T-helper 1 cell treated with Interleukin-12 subunit alpha and Interleukin-12 subunit beta and Interleukin-4 antibody, amounts not matched to agents 30 μg/mL and 1 μg/mL, for 36 hours (primary cell): Measurements from ENCODE around the gene ADAMTS17.

Experiments
- H3K27ac Mint-ChIP-seq: one replicate; pipeline ENCODE4 v1.8.0; 2021; ENCODE audit warnings: mild to moderate bottlenecking, mixed read lengths
- H3K27me3 Mint-ChIP-seq: one replicate; pipeline ENCODE4 v1.8.0; 2021; ENCODE audit warnings: low read depth, mixed read lengths
- H3K36me3 Mint-ChIP-seq: one replicate; pipeline ENCODE4 v1.8.0; 2021; ENCODE audit warnings: low read depth, mixed read lengths
- H3K4me1 Mint-ChIP-seq: one replicate; pipeline ENCODE4 v1.8.0; 2021; ENCODE audit warnings: low read depth, mixed read lengths
- H3K4me3 Mint-ChIP-seq: one replicate; pipeline ENCODE4 v1.8.0; 2021; ENCODE audit warnings: mild to moderate bottlenecking, moderate library complexity, mixed read lengths
- H3K9me3 Mint-ChIP-seq: one replicate; pipeline ENCODE4 v1.8.0; 2021; ENCODE audit warnings: mixed read lengths

The ADAMTS17 gene

DNA sequence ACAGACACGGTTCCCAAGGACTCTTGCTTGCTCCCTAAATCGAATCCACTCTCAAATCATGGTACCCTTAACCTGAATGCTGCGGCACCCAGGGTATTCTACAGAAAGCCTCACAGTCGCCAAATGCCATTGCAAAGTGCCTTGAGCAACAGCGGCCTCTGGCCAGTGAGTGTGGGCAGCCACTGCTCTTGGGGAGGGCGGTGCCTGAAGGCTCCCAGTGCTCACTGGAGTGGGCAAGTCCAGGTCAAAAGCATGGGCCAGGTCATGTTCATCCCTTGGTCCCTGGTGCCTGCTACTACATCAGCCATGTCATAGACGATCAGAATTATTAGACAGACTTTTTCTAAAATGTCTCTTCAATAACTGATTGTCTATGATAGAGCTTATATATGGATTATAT, 82.5 kb downstream of the ADAMTS17 start:
- Mint-ChIP-seq H3K4me3 (no peak overlapping the region), H3K27ac (no peak overlapping the region), H3K27me3 (no peaks in the 10 kb centered on the region), H3K36me3 (no peaks in the 10 kb centered on the region), H3K4me1 (no peaks in the 10 kb centered on the region), H3K9me3 (peaks cover 8% of the 10 kb centered on the region)

DNA sequence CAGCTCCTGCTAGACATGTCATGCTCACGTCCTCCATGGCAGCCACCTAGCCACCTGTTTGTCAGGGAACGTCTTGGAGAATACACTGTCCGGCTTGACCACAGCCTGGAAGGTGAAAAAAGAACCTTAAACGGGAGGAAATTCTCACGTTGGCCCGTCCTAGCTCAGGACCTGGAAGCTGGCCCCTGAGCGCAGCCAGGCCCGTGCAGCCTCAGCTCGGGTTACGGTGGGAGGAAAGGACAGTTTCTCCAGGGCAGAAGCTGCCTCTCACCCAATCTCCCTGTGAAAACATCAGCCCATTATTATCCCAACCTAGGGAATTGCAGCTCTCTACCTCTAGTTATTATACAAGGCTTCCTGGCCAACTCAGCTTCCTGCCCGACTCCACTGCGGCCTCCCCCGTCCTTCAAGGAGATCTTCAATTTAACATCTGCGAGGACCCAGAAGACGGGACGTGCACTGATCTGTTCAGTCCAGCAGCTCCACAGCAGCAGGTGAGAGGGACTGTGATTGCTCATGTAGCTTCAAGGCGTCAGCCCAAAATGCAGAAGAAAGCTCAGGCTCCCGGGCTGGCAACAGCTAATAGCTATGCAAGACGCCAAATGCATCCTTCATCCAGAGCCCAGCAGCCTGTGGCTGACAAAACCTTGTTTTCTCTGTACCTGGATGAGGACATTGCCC, 84.7 kb downstream of the ADAMTS17 start:
- Mint-ChIP-seq H3K4me3 (no peak overlapping the region), H3K36me3 (no peaks in the 10 kb centered on the region), H3K4me1 (no peaks in the 10 kb centered on the region), H3K27ac (no peak overlapping the region), H3K27me3 (no peaks in the 10 kb centered on the region), H3K9me3 (peaks cover 8% of the 10 kb centered on the region)

DNA sequence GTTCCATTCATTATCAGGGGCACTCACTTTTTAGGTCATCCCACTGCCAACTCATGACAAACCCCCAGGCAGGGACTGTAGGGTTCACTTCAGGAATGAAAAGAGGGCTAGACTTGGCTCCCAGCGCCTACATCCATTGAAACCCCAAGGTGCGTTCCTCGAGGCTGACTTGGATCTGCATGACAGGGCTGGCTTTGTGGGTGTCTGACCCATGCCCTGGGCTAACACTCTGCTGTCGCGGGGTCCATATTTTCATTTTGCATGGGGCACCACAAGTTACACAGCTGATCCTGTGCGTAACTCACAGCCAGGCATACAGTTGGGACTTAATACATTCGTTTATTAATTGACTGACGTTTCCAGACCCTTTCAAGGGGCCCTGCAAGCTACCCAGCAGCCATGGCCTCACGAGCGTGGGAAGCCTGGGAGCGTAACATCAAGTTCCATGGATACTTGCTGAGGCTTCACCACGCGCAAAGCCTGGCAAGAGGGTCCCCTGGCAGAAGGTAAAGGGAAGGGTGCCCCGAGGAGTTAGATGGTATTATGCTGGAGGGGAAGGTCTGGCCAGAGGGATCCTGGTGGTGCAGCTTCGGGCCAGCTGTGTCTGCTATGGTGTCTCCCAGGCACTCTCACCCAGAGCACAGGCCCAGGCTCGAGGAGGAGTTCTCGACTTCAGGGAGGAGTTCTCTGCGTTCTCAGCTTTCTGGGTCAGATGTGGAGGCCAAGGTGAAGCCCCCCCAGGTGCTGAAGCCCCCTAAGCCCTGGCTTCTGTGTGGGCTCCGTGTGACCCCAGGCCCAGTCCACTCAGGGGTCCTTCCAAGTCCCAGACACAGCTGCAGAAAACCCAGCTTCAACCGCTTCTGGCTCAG, 85.4 kb downstream of the ADAMTS17 start:
- Mint-ChIP-seq H3K36me3 (no peaks in the 10 kb centered on the region), H3K4me3 (no peak overlapping the region), H3K9me3 (peaks cover 8% of the 10 kb centered on the region), H3K27me3 (no peaks in the 10 kb centered on the region), H3K27ac (no peak overlapping the region), H3K4me1 (no peaks in the 10 kb centered on the region)

DNA sequence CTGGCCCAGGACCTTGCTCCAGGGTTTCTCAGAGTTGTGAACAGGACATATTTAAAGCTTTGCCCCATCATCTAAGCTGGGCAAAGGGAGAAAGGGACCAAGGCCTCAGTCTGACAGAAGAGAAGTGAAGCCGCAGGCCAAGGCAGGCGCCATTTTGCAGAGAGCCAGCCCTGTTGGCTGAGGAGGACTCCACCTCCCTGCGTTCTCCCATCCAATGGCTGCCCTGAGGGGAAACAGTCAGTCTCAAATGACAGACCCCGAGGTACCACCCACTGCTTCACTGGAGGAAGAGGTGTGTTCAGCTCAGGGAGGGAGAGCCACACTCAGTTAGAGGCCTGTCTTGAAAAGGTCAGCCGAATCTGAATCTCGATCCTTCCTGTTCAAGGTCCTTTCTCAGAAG, 86.1 kb downstream of the ADAMTS17 start:
- no peaks in the 10 kb centered on the region for H3K36me3 Mint-ChIP-seq
- no peak overlapping the region for H3K27ac Mint-ChIP-seq
- H3K4me3 Mint-ChIP-seq, result no peak overlapping the region
- H3K9me3 Mint-ChIP-seq, result peaks cover 8% of the 10 kb centered on the region
- no peaks in the 10 kb centered on the region for H3K4me1 Mint-ChIP-seq
- H3K27me3 Mint-ChIP-seq, result no peaks in the 10 kb centered on the region

DNA sequence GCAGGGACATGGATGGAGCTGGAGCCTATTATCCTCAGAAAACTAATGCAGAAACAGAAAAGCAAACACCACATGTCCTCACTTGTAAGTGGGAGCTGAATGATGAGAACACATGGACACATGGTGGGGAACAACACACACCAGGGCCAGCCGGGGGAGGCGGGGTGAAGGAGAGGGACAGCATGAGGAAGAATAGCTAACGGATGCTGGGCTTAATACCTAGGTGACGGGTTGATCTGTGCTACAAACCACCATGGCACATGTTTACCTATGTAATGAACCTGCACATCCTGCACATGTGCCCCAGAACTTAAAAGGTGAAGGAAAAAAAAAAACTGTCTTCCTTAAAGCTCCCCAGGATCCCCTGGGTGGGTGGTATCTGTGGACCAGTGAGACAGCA, 87.1 kb downstream of the ADAMTS17 start:
- Mint-ChIP-seq H3K9me3 (peaks cover 8% of the 10 kb centered on the region), H3K4me1 (no peaks in the 10 kb centered on the region), H3K4me3 (no peak overlapping the region), H3K27ac (no peak overlapping the region), H3K27me3 (no peaks in the 10 kb centered on the region), H3K36me3 (no peaks in the 10 kb centered on the region)

DNA sequence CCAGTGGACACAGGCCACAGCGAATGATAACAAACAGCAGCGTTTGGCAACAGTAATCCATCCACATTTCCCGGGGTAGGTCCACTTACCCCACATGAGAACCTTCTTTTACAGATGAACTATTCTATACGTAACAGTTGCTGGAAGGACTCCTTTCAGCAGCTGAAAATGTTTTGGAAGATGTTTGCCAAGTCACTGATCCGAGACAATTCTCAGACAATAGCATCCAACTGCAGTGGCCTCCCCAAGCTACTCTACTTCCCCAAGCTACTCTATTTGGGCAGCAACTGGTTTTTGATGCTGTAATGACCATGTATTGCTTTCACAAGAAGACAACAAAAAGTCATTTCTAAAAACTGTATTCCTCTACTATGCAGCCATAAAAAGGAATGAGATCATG, 87.5 kb downstream of the ADAMTS17 start:
- Mint-ChIP-seq H3K4me1 (no peaks in the 10 kb centered on the region), H3K36me3 (no peaks in the 10 kb centered on the region), H3K9me3 (peaks cover 8% of the 10 kb centered on the region), H3K4me3 (no peak overlapping the region), H3K27me3 (no peaks in the 10 kb centered on the region), H3K27ac (no peak overlapping the region)

DNA sequence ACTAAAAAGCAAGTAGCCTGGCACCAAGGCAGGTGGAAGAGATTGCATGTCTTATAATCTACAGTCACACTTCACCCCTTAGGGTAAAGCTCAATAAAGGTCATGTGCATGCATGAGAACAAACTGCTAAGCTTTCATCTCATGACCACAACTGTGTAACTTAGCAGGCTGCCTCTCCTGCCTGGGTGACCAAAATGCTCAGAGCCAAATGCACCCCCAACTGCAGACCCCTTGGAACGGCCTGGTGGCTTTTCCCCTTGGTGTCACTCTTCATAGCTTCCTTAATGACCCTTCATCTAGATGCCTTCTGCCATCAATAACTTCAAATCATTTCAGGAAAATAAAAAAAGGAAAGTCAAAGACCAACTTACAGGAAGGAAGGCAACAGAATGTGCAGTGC, 88.1 kb downstream of the ADAMTS17 start:
- peaks cover 8% of the 10 kb centered on the region for H3K9me3 Mint-ChIP-seq
- no peaks in the 10 kb centered on the region for H3K27me3 Mint-ChIP-seq
- no peaks in the 10 kb centered on the region for H3K36me3 Mint-ChIP-seq
- H3K27ac Mint-ChIP-seq, result no peak overlapping the region
- H3K4me3 Mint-ChIP-seq, result no peak overlapping the region
- no peaks in the 10 kb centered on the region for H3K4me1 Mint-ChIP-seq

DNA sequence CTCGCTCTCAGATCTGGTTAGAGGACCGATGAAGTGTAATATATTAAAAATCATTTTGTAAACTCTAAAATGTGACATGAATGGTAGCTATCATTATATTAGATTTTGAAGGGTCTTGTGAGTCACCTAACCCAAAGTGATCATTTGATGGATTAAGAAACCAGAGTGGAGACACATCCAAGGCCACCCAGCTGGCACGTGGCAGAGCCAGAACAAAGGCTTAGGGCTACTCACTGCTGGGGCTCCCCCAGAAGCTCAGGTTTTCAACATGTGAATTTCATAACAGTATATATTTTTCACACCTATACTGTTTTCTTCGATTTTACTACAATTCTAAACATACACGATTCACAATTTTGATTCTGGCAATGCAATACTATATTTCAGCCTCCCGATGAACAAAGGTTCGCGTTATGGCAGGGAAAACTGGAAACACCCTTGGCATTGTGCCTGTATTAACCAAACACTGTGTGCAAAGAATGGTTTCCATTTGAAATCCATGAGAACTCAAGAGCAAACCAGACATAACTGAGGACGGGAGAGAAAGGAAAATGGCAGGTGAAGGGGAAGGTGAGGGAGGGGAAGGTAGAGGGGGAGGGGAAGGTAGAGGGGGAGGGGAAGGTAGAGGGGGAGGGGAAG, 88.9 kb downstream of the ADAMTS17 start:
- no peaks in the 10 kb centered on the region for H3K27me3 Mint-ChIP-seq
- H3K9me3 Mint-ChIP-seq, result peaks cover 4% of the 10 kb centered on the region
- no peak overlapping the region for H3K4me3 Mint-ChIP-seq
- H3K36me3 Mint-ChIP-seq, result no peaks in the 10 kb centered on the region
- no peak overlapping the region for H3K27ac Mint-ChIP-seq
- no peaks in the 10 kb centered on the region for H3K4me1 Mint-ChIP-seq

DNA sequence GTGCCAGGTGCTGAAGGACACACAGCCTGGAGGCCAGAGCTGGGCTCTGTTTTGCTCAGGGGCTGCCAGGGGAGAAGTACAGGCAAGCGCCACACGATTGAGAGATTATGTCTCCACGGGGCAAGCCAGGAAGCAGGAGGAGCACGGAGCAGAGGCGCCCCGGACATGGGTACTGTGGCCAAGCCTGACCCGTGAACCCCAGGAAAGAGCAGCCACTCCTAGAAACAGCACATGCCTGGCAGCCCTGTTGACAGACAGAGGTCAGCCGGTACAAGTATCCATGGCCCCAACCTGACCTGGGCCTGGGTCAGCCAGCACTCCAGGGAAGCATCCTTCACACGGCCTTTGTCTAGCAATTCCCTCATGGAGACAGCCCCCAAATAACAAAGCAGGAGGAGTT, 89.4 kb downstream of the ADAMTS17 start:
- H3K9me3 Mint-ChIP-seq, result no peaks in the 10 kb centered on the region
- no peaks in the 10 kb centered on the region for H3K4me1 Mint-ChIP-seq
- H3K27me3 Mint-ChIP-seq, result no peaks in the 10 kb centered on the region
- H3K36me3 Mint-ChIP-seq, result no peaks in the 10 kb centered on the region
- H3K27ac Mint-ChIP-seq, result no peak overlapping the region
- H3K4me3 Mint-ChIP-seq, result no peak overlapping the region

DNA sequence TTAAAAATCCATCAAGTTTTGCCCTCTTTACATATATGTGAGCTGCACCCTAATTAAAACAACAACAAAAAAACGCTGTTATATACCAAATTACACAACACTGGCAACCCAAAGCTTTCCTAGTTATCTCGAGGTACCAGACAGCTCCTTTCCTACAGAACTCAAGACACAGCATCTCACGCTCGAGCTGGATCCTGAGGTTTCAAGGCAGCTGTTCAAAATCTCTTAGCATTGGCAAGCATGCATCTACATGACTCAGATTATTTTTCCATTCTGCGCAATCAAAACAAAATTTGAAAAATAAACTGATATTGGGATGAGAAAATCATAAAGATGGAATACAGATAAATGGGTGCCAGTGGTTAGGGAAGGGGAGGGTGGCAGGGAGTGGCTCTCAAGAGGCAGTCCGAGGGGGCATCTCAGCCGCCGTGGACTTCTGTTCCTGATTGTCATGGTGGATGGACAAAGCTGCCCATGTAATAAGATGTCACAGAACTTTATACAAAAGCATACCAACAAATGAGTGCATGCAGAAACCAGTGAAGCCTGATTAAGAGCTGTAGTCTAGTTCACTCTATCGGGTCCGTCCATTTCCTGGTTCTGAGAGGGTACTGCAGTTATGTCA, 91.5 kb downstream of the ADAMTS17 start:
- no peak overlapping the region for H3K4me3 Mint-ChIP-seq
- no peaks in the 10 kb centered on the region for H3K4me1 Mint-ChIP-seq
- no peaks in the 10 kb centered on the region for H3K27me3 Mint-ChIP-seq

DNA sequence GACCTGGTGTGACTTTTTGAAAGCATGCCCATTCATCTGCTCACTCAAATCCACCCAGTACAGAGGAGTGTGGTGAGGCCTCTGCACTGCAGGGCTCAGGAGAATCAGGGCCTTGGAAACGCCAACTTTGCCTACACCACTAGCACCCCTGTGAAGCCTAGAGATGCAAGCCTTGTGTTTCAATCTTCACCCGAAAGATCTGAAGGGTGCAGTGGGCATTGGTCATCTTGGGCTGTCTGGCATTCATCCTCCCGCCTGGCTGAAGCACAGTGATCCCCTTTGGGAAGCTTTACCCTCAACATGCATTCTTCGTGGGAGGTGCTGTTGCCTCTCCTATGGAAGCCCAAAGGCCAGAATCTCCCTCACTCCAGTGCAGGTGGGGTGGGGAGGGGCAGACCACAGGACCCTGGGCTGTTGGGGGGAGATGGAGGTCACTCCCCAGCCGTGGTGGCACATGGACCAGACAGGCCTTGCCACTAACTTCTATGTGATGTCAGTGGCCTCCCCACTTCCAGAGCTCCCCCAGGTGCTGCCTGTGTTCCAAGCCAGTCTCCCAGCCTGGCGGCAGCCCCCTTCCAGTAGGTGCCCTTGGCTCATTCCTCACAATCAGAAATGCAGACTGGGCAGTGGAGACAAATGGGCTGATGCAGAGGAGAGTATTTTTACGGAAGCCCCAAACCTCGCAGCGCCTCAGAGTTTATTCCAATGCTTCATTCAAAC, 92.5 kb downstream of the ADAMTS17 start:
- Mint-ChIP-seq H3K4me1 (no peaks in the 10 kb centered on the region), H3K9me3 (no peaks in the 10 kb centered on the region), H3K27me3 (no peaks in the 10 kb centered on the region), H3K27ac (no peak overlapping the region), H3K36me3 (no peaks in the 10 kb centered on the region), H3K4me3 (no peak overlapping the region)

More for the DNA sequence above, 91.5 kb downstream of the ADAMTS17 start:
- H3K9me3 Mint-ChIP-seq, result no peaks in the 10 kb centered on the region
- H3K36me3 Mint-ChIP-seq, result no peaks in the 10 kb centered on the region
- H3K27ac Mint-ChIP-seq, result no peak overlapping the region

DNA sequence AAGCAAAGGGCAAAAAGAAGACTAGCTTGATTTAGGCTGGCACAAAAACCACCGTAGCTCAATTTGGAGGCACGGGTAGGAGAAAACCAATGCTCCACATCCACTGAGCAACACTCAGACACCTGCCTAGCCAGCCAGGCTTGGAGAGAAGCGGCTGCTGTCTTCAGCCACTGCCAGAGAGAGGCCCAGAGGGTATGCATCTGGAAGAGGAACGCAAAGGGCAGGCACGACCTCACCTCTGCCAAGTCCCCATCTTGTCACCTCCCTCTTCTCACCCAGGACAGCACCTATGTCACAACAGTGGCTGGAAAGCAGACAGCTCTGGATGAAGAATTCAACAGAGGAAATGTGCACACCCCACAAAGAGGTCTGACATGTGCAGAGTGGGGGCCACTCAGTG, 93.5 kb downstream of the ADAMTS17 start:
- Mint-ChIP-seq H3K27me3 (no peaks in the 10 kb centered on the region), H3K27ac (no peak overlapping the region), H3K4me3 (no peak overlapping the region), H3K9me3 (no peaks in the 10 kb centered on the region), H3K36me3 (no peaks in the 10 kb centered on the region), H3K4me1 (no peaks in the 10 kb centered on the region)

DNA sequence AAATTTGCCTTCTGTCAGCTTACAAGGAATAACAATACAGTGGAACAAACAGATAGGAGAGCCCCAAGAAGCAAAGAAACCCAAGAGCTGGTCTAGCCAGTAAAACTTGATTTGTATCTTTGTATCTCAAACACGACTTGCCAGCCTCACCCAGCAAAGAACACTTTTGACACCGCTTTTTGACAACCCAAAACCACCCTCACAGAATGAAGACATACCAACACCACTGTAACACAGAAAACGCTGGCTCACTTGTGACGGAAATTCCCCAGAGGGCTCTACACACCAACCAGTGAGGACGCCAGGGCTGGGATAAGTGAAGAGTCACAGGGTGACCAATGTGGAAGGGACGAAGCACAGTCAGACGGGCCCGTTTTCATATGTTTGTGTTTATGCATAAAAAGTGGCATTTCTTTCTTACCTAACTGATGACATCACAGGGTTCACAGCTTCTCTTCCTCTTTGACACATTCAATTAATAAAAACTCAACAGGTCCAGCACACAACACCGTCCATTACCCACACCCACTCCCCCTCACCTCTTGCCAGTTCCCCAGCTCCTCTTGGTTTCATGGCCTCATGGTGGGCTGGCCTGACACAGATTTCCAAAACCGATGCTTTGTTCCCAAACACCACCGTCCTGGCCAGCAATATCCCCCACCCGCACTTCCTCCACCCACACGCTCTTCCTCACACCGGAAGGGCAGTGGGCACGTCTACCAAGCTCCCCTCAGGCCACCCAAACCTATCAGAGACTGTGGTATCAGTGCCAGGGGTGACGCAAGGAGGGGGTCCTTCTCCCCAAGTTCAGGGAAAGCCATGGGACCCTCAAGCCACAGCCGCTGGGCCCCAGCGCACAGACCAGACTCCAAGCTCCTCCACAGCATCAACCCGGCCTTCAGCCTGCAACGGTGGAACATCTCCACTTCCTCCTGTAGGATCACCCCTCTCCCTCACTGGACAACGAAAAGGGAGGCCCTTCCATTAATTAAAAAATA, 94.2 kb downstream of the ADAMTS17 start:
- Mint-ChIP-seq H3K9me3 (no peaks in the 10 kb centered on the region), H3K27ac (no peak overlapping the region), H3K4me1 (no peaks in the 10 kb centered on the region), H3K36me3 (no peaks in the 10 kb centered on the region), H3K27me3 (no peaks in the 10 kb centered on the region), H3K4me3 (no peak overlapping the region)
